ENCODE results near the gene GLUL. TPM values are rescaled to one million over a fixed set of nuclear protein-coding genes. Genes with fewer than 3 reads are reported as not detected.

The GLUL gene
- total and polyA plus RNA-seq, 8 donors = 178 to 512 (median 291) TPM

DNA sequence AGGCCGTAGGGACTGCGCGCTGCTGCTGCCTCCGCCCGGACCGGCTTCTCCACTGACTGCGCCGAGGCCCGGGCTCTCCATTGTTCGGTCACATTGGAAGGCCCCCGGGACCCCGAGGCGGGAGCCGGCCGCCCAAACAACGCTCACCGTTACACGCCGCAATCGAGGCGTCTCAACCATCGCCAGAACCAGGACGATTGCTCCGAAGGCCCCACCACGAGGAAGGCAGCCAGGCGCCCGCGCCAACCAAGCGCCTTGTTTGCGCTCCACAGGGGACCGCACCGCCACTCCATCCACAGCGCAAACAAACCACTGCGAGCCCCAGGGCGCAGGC lies 595 bp downstream of the GLUL start:
- peaks cover 0 to 21% (median 21%) of the 10 kb centered on the region in 3 donors for H3K4me1 ChIP-seq
- H3K36me3 ChIP-seq = peaks cover 0 to 25% (median 24%) of the 10 kb centered on the region in 3 donors
- ATAC-seq (peak; percentile 1 to 15 (median 8)), FAIRE-seq (no peak), DNase-seq (peak in 2 of 6 donors; percentile 13 to 84)
- no peak for TF ChIP-seq CTCF (IDR thresholded peaks at IDR 0.05)
- H3K9me3 ChIP-seq = no peaks in the 10 kb centered on the region
- no peaks in the 10 kb centered on the region for H3K27me3 ChIP-seq
- WGBS, 2 donors = 0 to 2% methylated on average over 35 of the region's 35 CpGs
- peak overlapping the region; percentile 92 to 99 (median 96) for H3K27ac ChIP-seq
- intact Hi-C loops (cut with DNase I) = loop anchor here in 2 of 3 donors (5.0 kb wide), 3 partner anchors 79 to 304 kb away; no protein-coding TSS in a partner anchor
- H3K4me3 ChIP-seq = peak overlapping the region; percentile 80 to 95 (median 90)

DNA sequence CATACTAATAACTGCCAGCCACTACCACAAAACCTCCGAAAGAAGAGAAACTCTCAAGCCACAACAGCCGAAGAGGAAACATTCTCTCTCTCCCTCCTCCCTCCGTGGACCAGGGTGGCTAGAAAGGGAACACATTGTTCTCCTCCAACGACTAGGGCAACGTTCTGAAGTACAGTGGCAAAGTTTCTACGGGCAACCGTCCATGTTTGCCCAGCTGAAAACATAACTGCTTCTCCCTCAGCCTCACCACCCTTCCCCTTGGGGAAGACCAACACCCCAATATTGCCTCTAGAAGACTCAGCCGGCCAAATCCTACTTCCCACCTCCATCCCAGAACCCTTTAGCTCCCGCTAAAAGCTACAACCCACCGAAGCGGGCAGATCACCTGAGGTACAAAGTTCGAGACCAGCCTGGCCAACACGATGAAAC lies 2.0 kb downstream of the GLUL start:
- Histone ChIP-seq H3K4me3 (peak overlapping the region; percentile 80 to 95 (median 90)), H3K4me1 (peaks cover 0 to 21% (median 21%) of the 10 kb centered on the region in 3 donors), H3K27ac (peak overlapping the region in 3 of 4 donors; percentile 93 to 99 (median 98)), H3K9me3 (no peaks in the 10 kb centered on the region), H3K36me3 (peaks cover 0 to 38% (median 36%) of the 10 kb centered on the region in 3 donors), H3K27me3 (no peaks in the 10 kb centered on the region)
- 1 to 3% methylated on average over 13 of the region's 13 CpGs for WGBS, 2 donors
- TF ChIP-seq CTCF (IDR thresholded peaks at IDR 0.05) = no peak
- FAIRE-seq (no peak), DNase-seq (peak in 4 of 6 donors; percentile 45 to 69 (median 58)), ATAC-seq (peak in 3 of 4 donors; percentile 3 to 35 (median 7))
- intact Hi-C loops (cut with DNase I) = loop anchor here in 2 of 3 donors (5.0 kb wide), 3 partner anchors 77 to 302 kb away; no protein-coding TSS in a partner anchor

DNA sequence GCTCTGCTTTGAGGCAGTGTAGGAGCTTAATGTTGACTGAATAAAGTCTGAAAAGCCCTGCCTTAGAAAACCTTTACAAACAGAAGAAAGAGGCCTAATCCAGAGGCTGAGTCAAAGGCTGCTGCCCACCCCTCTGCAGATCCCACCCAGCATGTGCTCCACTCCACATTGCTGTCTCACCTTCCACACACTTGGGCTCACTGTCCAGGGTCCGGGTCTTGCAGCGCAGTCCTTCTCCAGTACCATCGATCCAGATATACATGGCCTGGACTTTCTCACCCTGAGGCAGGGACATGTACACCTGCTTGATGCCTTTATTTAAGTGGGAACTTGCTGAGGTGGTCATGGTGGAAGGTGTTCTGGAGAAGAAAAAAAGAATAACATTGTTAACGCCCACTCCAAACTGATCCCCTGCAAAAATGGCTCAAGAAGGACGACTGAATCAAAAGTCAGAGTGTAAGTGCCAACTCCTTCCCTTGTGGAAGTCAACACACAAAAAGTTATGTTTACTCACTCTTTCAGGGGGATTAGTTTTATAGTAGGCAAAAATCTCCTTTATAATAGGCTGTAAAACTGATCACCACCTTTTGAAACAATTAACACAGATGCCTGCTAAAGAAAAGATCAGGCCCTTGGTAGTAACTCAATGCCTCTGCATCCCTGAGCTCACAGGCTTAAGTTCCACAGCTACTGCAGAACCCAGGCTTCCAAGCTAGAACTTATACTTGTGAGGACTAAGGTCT lies 3.0 kb downstream of the GLUL start:
- no peak for ATAC-seq
- WGBS, 2 donors = 43 to 52% methylated on average over 5 of the region's 5 CpGs
- FAIRE-seq = no peak
- Histone ChIP-seq H3K4me1 (peaks cover 0 to 21% (median 21%) of the 10 kb centered on the region in 3 donors), H3K9me3 (no peaks in the 10 kb centered on the region), H3K36me3 (peaks cover 0 to 49% (median 44%) of the 10 kb centered on the region in 3 donors), H3K4me3 (peak overlapping the region in 3 of 4 donors; percentile 80 to 95 (median 91)), H3K27me3 (no peaks in the 10 kb centered on the region), H3K27ac (peak overlapping the region in 1 of 4 donors; percentile 99)
- no peak for DNase-seq
- TF ChIP-seq CTCF (IDR thresholded peaks at IDR 0.05) = no peak
- intact Hi-C loops (cut with DNase I) = no loop called here

DNA sequence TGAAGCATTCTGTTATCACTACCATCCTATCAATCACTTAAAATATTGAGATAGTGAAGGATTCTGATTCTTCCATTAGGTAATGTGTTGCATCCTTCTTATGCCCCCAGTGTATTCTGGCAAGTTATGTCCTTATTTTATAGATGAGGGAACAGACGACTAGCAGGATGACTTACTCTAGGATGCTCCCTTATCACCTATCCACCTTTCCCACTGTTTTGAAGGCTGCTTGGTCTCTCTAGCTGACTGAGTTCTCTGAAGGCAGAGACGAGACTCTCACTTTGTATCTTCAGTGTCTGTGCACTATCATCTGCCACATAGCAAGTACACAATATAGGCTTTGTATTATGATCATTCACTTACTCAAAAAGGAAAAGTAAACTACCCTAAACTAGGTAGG lies 4.0 kb downstream of the GLUL start:
- WGBS, 2 donors = 70 to 77% methylated on average over 2 of the region's 2 CpGs
- H3K4me3 ChIP-seq = peak overlapping the region in 2 of 4 donors; percentile 80 to 91
- no peaks in the 10 kb centered on the region for H3K27me3 ChIP-seq
- no peaks in the 10 kb centered on the region for H3K9me3 ChIP-seq
- peaks cover 0 to 21% (median 21%) of the 10 kb centered on the region in 3 donors for H3K4me1 ChIP-seq
- FAIRE-seq (no peak), DNase-seq (no peak), ATAC-seq (no peak)
- H3K27ac ChIP-seq = no peak overlapping the region
- H3K36me3 ChIP-seq = peaks cover 0 to 54% (median 54%) of the 10 kb centered on the region in 3 donors
- no peak for TF ChIP-seq CTCF (IDR thresholded peaks at IDR 0.05)
- intact Hi-C loops (cut with DNase I) = no loop called here

DNA sequence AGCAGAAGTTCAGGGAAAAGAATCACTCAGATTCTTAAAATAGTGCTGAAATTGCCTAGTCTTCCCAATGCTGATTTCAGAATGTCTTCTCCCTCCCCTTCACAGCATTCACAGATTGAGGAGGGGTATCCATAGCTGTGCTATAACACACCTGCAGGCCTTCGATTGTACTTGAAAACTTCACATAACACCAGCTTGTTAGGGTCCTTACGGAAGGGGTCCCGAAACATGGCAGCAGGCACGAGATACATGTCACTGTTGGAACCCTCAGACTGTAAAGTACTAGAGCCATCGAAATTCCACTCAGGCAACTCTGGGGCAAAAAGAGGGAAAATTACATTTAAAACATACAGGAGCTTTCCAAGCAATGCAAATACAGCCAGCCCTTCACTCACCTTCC lies 4.6 kb downstream of the GLUL start:
- DNase-seq (no peak), FAIRE-seq (no peak), ATAC-seq (no peak)
- Histone ChIP-seq H3K4me3 (peak overlapping the region in 1 of 4 donors; percentile 14), H3K36me3 (peaks cover 0 to 56% (median 54%) of the 10 kb centered on the region in 3 donors), H3K4me1 (peaks cover 0 to 21% (median 21%) of the 10 kb centered on the region in 3 donors), H3K9me3 (no peaks in the 10 kb centered on the region), H3K27me3 (no peaks in the 10 kb centered on the region), H3K27ac (no peak overlapping the region)
- 84 to 89% methylated on average over 5 of the region's 5 CpGs for WGBS, 2 donors
- intact Hi-C loops (cut with DNase I) = no loop called here
- no peak for TF ChIP-seq CTCF (IDR thresholded peaks at IDR 0.05)
